Fibroblast of the aortic adventitia (primary cell): Measurements from ENCODE around the gene SLC24A3. TPM values are rescaled to one million over a fixed set of nuclear protein-coding genes. Genes with fewer than 3 reads are reported as not detected.
A peak's percentile ranks its signal among the peaks of the same experiment; 100 is the strongest.

Source experiments
- DNase-seq: peaks from one replicate; pipeline ENCODE4 v3.0.0-alpha.2; 2010; ENCODE audit warnings: low read depth
- H3K4me3 ChIP-seq: 2 replicates; pipeline ENCODE4 v1.5.1; 2011; ENCODE audit warnings: low read depth, mild to moderate bottlenecking, control low read depth, low read length, moderate library complexity
- CTCF ChIP-seq: IDR thresholded peaks from 2 replicates; pipeline ENCODE4 v1.5.1; 2011; ENCODE audit warnings: mild to moderate bottlenecking, low read length, control low read depth, inconsistent platforms; ENCODE audit not compliant: insufficient read depth
- total RNA-seq: library from RNA; depleted of rRNA; stranded (reverse); fragments of >200 nt; gene quantifications from 2 replicates; pipeline ENCODE4 v1.2.3, GENCODE V29; 2012; ENCODE audit warnings: low replicate concordance

The SLC24A3 gene
- total RNA-seq, 1 donor: not detected

GRCh38 chr20:19205981-19206396 is 6.5 kb upstream of the SLC24A3 start:
- H3K4me3 ChIP-seq: no peak overlapping the region
- peak; percentile 75 for TF ChIP-seq CTCF
- peak; percentile 45 for DNase-seq

- no peak overlapping the region for H3K4me3 ChIP-seq
- no peak for TF ChIP-seq CTCF
- no peak for DNase-seq
These were observed 4.9 kb upstream of the SLC24A3 start for GRCh38 chr20:19207541-19207940.

- TF ChIP-seq CTCF: no peak
- peak; percentile 16 for DNase-seq
- no peak overlapping the region for H3K4me3 ChIP-seq
These were observed 1.9 kb upstream of the SLC24A3 start for GRCh38 chr20:19210391-19211155.

- H3K4me3 ChIP-seq: no peak overlapping the region
- no peak for DNase-seq
- TF ChIP-seq CTCF: no peak
These were observed 1.2 kb upstream of the SLC24A3 start for GRCh38 chr20:19211252-19211651.

GRCh38 chr20:19211661-19212468 is 577 bp upstream of the SLC24A3 start:
- no peak for TF ChIP-seq CTCF
- no peak for DNase-seq
- no peak overlapping the region for H3K4me3 ChIP-seq

GRCh38 chr20:19212821-19213502 is 520 bp downstream of the SLC24A3 start:
- no peak for TF ChIP-seq CTCF
- H3K4me3 ChIP-seq: no peak overlapping the region
- no peak for DNase-seq
